Erythroblast (primary cell): Measurements from ENCODE around the gene CDK14.

Source experiments
- GATA1 ChIP-seq: IDR thresholded peaks from 2 replicates; pipeline ENCODE4 v1.6.1; 2011; ENCODE audit warnings: low read depth, mild to moderate bottlenecking, control low read depth, low read length, moderate library complexity
- POLR2A ChIP-seq: IDR thresholded peaks from 2 replicates; pipeline ENCODE4 v1.6.1; 2011; ENCODE audit warnings: mild to moderate bottlenecking, low read length

- TF ChIP-seq POLR2A: no peak
- TF ChIP-seq GATA1: no peak
Measured at GRCh38 chr7:90788052-90788451, 191.9 kb downstream of the CDK14 start.
